Measurements from ENCODE around the gene KIF2C.
A peak's percentile ranks its signal among the peaks of the same experiment; 100 is the strongest.
"Not testable (repeated sequence)": the region's sequence is repeated elsewhere in the genome, so short reads cannot be mapped to it uniquely, and the experiment has no call there.

The KIF2C gene

DNA sequence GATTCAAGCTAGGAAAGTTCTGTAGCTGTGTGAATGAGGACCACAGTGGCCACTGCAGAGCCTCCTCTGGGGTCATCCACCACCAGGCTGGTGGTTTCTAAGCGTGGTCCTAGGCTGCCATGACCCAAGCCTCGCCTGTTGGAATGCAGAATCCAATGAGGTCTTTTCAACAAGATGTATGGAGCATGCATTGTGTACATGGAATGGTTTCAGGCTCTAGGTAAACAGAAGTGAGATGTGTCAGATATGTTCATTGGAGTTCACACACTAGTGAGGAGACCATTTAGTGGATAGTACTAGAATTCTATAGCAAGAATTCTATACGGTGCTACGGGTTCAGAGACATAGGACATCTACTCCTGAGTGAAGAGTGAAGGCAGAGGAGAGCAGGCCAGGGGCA, 19.4 kb upstream of the KIF2C start:
- no peak for DNase-seq

DNA sequence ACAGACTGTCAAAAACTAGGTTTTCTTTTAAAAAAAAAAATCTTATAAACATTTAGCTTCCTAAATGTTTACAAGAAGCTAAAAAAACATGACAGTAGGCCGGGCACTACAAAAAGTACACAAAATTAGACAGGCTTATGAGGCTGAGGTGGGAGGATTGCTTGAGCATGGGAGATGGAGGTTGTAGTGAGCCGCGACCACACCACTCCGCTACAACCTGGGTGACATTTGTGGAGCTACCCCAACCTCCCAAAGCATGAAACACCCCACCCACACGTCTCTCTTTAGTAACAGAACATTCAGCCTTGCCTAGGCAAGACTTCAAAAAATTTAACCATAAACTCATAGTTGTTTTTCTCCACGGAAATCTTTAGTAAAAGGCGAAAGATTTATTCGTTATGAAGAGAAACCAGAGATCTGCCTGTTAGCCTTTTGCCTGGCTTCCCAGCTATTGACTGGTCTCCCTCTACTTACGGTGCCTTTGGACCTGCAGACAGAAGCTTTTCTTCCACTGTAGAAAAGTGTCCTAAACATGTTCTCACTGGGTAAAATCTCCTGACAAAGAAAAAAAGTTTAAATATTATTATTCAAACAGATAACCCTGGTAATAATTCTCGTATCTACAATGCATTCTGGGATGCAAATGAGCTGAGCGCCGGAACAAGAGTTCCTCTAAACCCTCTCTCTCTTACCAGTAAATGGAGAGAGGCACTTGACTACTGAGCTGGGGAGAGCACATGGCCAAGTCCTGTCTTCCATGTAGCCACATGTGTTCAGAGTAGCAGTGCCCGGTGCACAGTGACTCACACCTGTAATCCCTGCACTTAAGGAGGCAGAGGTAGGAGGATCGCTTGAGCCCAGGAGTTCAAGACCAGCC, 17.9 kb upstream of the KIF2C start:
- peak; percentile 83 for DNase-seq

DNA sequence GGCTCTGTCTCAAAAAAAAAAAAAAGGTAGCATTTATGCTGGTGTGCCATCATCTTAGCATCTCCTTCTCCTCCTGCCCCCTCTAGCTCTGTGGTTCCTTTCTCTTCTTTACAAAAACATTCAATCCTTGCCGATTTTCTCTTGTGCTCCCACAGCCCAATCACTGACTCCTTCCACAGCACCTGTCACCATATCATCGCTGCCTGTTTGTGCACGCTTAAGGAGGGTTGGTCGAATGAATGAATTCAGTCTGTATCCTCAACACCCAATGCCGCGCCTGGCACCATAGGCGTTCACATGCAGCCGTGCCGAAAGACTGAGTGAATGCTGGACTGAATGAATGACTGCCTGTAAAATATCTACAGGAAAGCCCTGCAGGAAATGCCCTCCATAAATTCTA, 16.6 kb upstream of the KIF2C start:
- no peak for DNase-seq

DNA sequence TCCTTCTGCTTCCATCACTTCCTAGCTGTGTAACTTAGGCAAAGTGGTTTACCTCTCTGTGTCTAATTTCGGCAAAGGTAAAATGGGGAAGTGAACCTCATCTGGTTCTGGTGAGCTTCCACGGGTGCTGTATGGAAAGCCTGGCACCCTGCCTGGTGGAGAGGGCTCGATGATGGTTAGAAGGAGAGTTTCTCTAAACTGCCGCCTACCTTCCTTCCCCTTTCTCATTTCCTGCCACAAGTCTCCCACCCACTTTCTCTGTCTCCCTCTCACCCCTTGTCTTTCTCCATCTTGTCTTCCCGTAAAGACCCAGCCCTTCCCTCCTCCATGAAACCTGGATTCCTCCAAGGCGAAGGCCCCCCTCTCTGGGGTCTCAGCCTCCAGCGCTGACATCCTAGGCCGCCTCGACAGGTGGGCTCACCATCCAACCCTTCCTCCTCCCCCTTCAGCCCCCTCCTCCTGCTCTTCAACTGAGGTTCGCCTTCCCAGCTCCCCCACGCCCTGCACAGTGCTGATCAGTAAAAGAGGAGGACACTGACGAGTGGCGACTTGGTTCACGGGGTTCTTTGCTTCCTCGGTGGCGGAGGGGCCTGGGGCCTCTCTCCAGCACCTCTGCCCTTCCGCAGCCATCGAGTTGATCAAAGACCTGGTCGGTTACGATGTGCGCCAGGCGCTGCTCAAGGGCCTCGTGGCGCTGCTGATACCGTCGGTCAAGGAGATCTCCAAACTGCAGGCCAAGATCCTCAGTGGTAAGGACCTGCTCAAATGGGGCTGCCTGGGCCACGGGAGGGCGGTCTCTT, 15.9 kb upstream of the KIF2C start:
- DNase-seq: no peak

DNA sequence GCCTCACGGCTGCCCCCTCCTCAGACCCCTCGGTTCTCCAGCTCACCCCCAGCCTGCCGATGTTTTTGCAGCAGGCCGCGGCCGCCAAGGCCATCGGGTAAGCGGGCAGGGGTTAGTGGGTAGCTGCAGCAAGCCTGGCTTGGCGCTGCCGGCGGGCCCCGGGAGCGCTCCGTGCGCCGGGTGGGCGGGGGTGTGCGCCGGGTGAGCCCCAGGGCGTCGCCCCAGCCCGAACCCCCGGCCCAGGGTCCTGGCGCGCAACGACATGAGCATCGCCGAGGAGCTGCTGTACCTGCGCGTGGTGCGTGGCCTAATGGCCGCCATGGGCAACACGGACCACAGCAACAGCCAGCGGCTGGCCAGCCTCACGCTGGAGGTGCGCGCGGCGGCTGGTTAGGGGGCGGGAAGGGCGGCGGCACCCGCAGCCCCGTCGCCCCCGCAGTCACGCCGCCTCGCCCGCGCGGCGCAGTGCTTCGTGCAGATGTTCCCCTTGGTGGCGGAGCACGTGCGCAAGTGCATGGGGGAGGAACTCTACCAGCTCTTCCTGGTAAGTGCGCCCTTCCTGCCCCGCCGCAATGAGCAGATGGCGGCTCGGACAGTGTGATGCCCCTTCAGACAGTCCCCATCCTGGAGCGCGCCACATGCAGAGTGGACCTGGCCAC, 15.2 kb upstream of the KIF2C start:
- DNase-seq: no peak

DNA sequence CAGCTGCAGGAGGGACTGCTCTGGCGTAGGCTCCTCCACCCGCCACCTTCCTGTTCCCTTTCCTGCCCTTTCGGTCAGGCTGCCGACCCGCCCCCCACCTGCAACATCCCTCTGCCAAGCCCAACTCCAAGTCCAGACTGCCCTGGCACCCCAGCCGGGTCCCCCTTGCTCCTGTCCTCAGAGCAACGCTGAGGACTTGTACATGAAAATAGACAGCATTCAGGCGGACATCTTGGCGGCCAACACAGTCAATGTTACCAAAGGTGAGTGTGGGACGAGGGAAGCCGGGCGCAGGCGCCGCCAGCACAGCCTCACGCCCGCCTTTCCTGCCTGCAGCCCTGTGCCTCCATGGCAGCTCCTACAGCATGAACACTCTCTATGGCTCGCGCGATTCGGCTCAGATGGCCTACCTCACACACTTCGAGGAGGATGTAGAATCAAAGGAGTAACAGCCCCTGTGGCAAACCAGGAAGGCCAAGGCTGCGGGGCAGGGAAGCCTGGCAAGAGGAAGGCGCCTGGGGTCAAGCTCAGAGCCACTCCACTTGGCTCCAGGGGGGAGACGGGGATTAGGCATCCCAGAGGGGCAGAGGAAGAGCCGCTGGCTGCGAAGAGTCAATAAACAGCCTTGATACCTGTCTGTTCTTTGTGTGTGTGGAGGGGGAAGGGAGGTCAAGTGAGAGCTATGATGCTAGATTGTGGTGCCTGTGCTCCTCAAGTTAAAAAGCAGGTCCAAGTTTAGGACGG, 14.5 kb upstream of the KIF2C start:
- no peak for DNase-seq

DNA sequence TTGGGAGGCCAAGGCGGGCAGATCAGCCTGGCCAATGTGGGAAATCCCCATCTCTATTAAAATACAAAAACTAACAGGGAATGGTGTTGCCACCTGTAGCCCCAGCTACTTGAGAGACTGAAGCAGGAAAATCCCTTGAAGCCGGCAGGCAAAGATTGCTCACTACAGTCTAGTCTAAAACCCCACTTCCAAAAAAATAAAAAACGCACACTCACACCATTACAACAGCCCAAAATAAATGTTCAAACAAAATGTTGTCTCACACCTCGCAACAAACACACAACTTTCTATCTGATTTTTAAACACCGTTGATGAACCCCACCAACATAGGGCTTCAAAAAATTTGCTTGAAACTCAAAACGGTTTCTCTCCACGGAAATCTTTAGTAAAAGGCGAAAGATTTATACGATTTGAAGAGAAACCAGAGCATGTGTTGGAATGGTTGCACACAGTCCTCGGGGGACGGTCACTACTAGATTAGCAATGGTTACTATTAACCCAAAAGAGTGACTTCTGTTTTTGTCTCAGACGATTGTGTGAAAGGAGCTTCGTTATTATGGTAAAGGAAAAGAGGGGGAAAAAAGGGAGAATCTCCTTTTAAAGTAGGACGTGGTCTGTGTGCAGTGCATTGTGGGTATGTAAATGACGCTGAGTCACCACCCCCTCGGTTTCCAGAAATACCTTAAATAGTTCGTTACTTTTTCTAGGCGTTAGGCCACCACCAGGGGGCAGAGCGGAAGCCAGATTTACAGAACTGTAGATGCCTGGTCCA, 8.7 kb upstream of the KIF2C start, which contains the start of gene RNU5D-1:
Gene RNU5D-1, minus strand, starts transcription at position 430 of the 772 bp plus-strand sequence.
- peak; percentile 95 for DNase-seq

DNA sequence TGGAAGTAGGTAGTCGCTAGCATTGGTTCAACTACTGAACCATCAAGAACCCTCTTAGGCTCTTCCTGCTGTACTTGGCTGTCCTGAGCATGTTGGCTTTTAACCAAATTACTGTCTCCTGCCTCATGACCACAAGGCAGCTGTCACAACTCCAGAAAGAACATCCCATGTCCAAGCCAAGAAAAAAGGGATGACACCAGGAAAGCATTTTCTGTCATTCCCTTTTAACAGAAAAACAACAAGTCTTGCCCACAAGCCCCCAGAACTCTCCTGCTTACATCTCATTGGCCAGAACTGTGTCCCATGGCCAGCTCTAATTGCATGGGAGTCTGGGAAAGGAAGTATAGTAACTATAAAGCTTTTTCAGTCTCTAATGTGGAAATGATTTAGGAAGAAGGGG, 6.3 kb upstream of the KIF2C start:
- no peak for DNase-seq

DNA sequence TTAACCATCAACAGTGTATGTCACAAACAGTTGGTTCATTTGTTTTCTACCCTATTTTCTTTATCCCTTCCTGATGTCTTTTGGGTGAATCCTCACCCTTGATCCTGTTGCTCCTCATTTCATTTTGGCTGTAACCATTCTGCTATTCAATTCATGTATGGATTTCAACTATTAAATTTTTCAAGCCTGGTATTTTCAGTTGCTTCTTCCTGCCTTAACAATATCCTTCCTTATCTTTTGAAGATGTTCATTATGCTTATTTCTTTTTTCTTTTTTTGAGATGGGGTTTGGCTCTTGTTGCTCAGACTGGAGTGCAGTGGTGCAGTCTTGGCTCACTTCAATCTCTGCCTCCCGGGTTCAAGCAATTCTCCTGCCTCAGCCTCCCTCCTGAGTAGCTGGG, 5.9 kb upstream of the KIF2C start:
- DNase-seq: no peak

DNA sequence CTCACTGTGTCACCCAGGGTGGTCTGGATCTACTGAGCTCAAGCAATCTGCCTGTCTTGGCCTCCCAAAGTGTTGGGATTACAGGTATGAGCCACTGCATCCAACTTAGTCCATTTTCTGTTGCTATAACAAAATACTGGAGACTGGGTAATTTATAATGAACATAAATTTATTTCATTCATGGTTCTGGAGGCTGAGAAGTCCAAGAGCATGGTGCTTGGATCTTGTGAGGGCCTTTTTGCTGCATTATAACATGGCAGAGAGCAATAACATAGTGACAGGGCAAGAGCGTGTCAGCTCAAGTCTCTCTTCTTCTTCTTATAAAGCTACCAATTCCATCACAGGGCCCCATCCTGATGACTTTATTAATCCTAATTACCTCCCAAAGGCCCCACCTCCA, 3.6 kb upstream of the KIF2C start:
- DNase-seq: no peak

DNA sequence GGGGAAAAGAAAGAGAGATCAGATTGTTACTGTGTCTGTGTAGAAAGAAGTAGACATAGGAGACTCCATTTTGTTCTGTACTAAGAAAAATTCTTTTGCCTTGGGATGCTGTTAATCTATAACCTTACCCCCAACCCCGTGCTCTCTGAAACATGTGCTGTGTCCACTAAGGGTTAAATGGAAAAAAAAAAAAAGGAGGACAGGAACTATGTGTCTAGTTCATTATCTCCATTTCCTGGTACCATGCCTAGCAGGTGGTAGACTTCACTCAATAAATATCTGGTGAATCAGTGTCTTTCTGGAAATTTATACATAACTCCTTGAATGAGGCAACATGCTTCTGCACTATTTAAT, 707 bp upstream of the KIF2C start:
- DNase-seq: not testable (repeated sequence)

DNA sequence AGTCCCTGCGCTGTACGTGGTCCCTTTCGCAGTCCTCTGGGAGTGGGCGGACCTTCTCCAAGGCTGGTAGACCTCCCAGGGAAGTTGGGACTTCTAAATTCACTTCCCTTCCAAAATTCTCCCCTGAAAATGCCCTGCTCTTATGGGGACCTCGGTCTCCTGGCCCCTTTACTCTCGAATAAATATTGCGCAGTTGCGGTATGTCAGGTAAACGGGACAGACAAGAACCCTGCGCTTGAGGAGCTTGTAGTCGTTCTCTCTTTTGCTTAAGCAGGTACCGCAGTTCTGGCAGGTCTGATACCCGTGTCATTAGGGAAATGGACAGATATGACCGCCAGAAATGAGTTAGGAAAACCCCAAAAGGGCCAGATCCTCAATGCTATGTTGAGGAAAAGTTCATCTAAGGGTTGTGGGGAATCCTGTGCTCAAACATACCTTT, 561 bp downstream of the KIF2C start:
- DNase-seq: no peak

DNA sequence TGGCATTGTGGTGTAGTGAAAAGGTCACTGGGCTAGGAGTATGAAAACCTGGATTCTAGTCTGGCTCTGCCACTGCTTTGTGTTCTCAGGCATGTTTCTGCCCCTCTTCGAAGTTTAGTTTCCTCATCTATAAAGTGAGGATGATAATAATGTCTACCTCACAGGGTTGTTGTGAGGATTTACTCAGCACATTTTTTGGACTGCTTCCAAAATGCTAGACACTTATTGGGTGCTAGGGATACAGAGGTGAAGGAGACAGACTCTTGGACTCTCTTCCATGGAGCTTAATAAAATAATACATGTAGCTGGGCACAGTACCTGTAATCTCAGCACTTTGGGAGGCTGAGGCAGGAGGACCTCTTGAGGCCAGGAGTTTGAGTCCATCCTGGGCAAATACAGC, 3.6 kb downstream of the KIF2C start:
- no peak for DNase-seq

DNA sequence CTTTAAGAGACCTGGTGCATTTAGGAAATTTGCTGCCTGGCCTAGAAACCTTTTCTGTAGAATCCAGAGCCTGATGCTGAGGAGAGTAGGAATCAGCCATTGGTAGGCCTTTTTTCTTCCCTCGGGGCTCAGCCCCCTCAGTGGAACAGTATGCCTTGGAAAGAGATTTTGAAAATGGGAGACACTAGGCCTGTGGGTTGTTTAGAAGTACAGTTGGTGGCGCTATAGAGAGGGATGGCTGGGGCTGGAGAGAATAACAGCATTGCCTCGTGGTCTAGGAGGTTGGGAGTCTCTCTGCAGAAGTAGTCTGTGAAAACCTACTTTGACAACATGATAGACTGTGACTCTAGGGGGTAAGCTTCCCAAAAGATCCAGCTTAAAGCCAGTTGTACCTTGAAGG, 8.2 kb downstream of the KIF2C start:
- no peak for DNase-seq

DNA sequence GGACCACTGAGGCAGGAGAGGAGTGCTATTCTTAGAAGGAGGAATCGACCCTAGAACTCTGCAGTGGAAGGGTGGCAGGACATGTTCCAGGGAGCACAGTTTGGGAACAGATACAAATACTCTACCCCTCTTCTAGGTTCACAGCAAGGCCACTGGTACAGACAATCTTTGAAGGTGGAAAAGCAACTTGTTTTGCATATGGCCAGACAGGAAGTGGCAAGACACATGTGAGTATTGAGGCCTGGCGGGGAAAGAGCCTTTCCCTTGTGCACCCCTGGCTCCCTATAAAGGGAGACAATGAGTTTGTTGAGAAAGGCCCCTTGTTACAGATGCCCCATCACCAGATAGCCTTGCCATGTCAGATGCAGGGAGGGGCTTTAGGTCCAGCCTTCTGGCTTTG, 17.8 kb downstream of the KIF2C start:
- DNase-seq: no peak

DNA sequence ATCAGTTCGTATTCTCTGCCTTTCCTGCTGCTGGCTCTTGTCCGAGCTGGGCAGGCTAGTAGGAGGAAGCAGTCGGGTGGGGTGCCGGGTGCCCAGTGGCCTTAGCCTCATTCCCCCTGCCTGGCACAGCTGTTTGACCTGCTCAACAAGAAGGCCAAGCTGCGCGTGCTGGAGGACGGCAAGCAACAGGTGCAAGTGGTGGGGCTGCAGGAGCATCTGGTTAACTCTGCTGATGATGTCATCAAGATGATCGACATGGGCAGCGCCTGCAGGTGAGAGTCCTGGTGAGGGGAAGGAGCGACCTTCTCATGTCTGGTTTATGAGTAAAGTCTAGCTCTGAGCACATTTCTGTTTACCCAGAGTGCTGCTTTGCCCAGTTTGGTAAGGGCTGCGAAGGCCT, 19.4 kb downstream of the KIF2C start:
- DNase-seq: no peak

DNA sequence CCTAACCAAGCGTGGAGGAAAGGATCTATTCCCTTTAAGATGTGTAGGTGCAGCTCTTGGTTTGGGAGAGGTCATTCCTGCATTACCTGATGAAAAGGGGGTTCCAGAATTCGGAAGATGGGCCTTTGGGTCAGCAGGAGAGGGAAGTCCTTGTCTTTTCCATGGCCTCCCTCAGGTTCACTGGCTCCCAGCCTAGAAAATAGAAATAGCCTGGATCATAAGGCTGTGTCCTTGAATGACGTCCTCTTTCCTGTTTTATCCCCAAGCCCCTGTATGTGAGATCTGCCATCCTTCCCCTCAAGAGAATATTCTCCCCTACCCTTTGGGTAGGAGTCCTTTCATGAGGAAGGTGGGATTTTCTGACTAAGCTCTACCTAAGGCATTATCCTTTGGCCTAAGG, 21.2 kb downstream of the KIF2C start:
- DNase-seq: no peak

DNA sequence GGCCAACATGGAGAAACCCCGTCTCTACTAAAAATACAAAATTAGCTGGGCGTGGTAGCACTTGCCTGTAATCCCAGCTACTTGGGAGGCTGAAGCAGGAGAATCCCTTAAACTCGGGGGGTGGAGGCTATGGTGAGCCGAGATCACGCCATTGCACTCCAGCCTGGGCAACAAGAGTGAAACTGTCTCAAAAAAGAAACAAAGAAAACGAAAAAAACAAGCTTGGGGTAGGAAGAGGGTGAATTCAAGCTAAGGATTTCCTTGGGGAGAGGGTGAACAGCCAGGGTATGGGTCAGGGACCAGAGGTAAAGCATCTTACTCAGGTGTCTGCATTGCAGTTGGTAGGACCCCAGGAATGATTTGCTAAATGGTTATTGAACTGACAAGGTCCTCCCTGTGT, 26.8 kb downstream of the KIF2C start:
- not testable (repeated sequence) for DNase-seq

DNA sequence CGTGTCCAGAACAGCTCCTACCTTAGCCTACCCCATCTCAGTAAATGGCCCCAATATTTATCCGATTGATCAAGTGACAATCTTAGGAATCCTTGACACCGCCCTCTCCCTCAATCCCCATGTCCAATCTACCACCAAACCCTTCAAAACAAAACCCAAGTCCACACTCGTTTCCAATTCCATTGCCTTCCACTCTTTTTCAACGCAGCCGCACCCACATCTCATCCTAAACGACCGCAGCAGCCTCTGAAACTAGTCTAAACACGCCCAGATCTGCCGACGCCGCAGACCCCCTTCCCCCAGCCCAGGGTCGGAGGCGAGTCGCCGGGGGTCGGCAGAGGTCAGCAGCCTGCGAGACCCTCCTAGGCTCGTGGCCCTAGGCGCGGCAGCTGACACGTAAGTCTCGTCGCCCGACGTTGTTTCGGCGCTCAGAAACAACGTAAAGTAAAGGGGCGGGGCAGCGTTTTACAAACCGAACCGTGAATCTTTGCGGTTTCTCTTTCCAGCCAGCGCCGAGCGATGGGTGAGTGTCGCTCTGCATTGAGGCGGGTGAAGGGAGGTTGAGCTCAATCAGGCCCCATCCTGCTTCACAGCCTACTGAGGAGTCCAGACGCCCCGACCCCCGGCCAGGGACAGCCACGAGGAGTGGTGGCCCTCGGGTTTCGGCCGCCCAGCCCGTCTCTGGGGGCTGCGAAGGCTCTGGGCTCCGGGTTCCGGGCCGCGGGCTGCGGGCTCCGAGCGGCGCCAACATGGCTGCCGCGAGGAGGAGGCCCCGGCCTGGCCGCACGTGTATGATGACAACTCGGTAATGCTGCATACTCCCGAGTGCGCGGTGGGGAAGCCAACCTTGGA, 35.7 kb downstream of the KIF2C start, which contains the start of gene RPS8:
Gene RPS8, plus strand, starts transcription at position 463 of the 852 bp plus-strand sequence. Its CDS starts 57 bp downstream, at position 520.
- peak; percentile 89 for DNase-seq

DNA sequence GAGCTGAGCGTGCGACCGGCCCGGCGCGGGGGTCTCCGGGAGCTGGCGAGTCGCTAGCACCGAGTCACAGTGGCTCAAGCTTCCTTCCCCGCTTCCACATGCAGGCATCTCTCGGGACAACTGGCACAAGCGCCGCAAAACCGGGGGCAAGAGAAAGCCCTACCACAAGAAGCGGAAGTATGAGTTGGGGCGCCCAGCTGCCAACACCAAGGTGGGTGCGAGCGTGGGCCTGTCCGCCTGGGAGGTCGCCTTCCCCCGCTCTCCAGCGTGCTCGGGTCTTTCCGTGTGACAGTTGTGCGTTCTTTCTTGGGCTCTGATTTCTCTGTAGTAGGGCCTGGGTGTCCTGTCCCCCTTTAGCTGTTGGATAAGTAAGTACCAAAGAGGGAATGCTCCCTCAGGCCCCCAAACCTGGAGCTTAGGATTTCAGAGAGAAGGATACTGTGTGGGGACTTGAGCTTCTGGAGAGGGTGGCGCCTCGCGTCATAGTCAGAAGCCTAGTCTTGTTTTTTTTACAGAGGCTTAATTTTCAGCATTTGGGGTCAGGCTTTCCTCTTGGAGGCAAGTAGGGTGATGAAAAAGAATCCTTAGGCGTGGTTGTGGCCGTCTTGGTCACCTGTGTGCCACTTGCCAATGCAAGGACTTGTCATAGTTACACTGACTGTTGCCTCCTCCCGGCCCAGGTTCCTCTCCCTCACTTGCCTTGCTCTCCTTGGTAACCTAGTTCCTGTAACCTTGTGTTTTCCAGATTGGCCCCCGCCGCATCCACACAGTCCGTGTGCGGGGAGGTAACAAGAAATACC, 36.5 kb downstream of the KIF2C start:
- DNase-seq: no peak
